Stimulated activated CD8-positive, alpha-beta memory T cell treated with anti-CD3 and anti-CD28 coated beads, Interleukin-4, amount 100 ng/mL, for 1 hour (primary cell): ENCODE measurements around the gene DBN1.

Source experiments
- DNase-seq, 2 donors: peaks; one replicate each; pipeline ENCODE4 v3.0.0-alpha.2; 2020; ENCODE audit warnings: low read depth in 2 of 2, low spot score in 1 of 2

Gene DBN1

DNA sequence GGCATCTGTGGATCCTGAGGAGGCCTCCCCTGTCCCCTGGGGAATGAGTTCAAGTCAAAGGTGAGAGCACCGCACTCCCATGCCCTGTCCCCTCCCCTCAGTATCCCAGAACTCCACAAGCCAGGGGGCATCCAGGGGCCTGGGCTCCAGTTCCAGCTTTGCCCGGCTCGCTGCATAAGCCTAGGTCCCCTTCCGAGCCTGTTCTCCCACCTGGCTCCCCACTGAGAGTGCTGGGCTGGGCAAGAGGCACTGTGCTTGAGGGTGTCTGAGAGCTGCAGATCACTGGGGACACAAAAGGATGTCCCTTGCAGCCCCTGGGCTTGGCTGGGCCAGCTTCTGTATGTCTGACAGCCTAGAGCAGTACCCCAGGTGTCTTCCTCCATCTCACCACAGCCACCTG, 31.6 kb upstream of the DBN1 start:
- no peak for DNase-seq

DNA sequence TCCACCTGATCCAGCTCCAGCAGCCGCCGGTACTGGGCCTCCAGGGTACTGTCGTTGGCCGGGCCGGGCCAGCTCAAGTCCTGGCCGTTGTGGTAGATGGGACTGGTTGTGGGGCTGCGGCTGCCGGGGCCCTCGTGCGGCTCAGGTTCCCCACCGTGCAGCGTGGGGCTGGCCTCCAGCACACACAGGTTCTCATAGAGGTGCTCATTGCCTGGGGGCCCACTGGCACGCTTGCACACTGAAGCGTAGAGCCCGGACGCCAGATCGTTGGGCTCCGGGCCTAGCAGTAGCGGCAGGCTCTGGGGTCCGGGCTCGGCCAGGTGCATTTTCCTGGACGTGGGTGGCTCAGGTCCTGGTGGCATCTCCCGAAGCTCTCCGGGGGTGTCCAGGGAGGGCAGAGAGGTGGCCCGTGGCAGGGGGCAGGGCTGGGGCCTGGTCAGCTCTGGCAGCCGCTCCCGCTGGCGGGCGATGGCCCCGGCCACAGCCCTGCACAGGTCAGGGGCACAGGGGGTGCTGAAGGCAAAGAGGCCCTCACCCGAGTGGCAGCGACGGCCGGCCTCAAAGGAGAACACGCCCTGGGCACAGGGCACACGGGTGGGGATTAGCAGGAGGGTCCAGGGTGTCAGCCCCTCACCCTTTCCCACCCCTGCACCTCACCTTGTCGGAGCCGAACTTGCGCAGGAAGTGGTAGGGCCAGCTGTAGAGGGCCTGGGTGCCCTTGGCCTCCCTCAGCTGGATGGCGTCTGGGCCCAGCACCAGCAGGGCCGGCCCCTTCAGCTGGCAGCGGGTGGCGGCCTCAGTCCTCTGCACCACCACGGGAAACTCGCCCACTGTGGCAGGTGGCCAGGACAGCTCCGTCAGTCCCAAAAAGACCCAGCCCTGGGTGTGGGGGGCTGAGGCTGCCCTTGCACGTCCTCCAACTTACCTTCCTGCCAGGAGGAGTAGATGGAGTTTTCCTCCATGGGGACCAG, 30.9 kb upstream of the DBN1 start:
- DNase-seq: no peak

GRCh38 chr5:177503351-177504085, 30.1 kb upstream of the DBN1 start:
- DNase-seq: no peak

- no peak for DNase-seq
These were observed 29.5 kb upstream of the DBN1 start for GRCh38 chr5:177502886-177503285.

GRCh38 chr5:177501874-177502678, 28.6 kb upstream of the DBN1 start:
- no peak for DNase-seq

GRCh38 chr5:177500685-177501522, 27.5 kb upstream of the DBN1 start:
- DNase-seq: peak; percentile 78 to 82

- no peak for DNase-seq
These were observed 26.4 kb upstream of the DBN1 start for GRCh38 chr5:177499842-177500241.

GRCh38 chr5:177498013-177498787, 24.8 kb upstream of the DBN1 start:
- DNase-seq: no peak

DNA sequence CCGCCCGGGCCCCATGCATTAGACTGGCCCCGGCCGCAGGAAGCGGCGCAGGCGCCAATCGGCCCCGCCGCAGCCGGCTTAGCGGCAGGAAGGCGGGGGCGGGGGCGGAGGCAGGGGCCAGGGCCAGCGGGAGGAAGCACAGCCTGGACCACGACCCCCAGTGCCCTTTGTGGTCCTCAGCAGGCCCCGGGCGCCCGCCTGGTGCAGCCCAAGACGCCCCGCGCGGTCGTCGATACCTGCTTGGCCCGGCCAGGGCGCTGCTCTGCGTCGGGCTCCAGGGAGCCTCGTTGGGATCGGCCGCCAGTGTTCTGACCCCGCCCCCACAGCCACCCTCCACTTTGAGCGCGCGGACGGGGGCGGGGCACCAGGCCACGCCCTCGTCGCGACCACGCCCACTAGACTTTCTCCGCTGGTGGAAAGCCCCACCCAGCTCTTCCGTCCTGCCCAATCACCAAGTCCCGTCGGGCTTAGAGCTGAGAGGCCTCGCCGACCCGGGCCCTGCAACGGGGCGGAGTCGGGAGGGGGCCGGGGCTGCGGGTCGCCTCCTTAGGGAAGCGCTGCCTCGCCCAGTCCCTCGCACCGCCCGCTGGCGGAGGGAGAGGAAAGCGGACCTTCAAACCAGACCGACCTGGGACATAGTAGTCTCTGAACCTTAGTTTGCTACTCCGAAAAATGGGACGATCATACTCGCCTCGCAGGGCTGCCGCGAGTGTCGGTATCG, 24.0 kb upstream of the DBN1 start, which contains the start of gene PDLIM7:
PDLIM7 (minus strand) TSS at position 313 of the 721 bp plus-strand sequence. CDS start 1,092 bp downstream, outside the sequence.
- DNase-seq: peak; percentile 84 to 90

DNA sequence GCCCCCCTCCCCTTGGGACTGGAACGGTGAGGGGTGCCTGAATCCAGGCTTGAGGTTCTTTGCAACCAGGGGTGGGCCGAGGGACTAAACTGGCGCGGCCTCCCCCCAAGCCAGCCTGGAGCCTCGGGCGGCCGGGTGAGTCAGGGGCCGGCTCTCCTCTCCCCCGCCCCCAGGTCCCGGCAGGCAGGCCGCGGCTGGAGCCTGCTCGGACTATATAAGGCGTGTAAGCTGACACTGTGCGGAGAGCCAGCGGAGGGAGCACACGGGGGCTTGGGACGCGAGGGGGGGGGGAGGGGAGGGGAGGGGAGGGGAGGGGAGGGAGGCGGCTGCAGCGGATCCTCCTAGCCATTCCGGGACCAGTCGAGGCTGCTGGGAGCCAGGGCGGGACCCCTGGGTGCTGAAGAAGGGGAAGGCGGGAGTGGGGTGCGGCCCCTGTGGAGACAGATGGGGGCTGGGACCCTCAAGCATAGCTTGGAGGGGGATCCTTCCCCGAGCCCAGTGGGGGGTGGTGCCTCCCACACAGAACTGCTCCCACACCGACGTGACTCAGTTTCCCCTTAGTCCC, 23.4 kb upstream of the DBN1 start:
- no peak for DNase-seq

DNA sequence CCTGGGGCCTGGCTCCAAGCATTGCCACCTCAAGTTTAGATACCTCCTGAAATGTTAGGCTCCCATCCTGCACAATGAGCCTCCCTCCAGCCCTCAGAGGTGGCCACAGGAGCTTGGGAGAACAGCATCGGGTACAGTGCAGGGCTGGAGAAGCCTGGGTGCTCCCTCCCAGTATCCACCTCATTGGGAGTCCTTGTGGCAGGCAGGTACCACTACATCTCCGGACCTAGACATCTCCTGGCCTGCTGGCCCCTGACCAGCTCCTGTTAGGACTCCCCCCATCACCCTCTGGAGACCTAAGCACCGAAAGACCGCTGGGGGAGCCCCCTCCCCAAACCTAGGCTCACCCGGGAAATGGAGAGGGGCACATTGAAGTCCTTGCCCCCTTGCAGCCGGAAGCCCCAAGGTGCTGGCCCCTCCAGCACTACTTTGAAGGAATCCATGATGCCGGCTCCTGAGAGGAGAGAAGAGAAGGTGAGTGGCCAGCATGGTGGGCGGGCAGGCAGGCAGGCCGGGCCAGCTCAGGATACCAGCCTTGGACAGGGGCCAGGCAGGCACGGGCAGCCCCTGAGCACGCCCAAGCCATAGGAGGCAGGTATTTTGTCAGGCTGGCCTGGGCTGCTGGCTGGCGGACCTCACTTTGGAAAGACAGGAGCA, 22.8 kb upstream of the DBN1 start:
- no peak for DNase-seq

- DNase-seq: no peak
These were observed 22.0 kb upstream of the DBN1 start for GRCh38 chr5:177495243-177496060.

- no peak for DNase-seq
These were observed 21.1 kb upstream of the DBN1 start for GRCh38 chr5:177494346-177495195.

DNA sequence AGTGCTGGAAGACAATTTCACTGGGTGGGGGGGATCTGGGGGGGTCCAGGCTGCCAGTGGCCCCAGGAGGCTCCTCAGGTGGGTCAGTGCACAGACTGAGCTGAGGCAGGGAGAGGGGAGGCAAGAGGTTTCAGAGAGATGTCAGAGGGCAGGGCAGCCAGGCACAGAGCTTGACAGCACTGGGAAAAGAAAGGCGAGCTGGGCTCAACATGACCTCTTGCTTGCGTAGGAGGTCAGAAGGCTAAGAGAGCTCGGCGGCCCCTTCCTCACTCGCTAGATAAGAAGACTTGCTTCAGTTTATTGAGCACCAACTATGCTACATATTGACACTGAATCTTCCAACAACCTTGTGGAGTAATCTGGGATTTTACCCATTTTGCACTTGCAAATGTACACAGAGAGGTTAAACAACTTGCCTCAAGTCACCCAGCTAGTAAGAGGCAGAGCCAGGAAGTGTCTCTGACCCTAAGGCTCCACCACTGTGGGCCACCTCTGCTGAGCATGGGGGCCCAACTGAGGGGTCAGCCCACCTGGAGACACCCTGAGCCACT, 20.4 kb upstream of the DBN1 start:
- DNase-seq: no peak

- no peak for DNase-seq
These were observed 19.4 kb upstream of the DBN1 start for GRCh38 chr5:177492841-177493240.
